Rectal smooth muscle tissue (tissue), 1 donor: ENCODE data around the gene FCN3.
A peak's percentile ranks its signal among the peaks of the same experiment; 100 is the strongest.
"Not testable (repeated sequence)": the region's sequence is repeated elsewhere in the genome, so short reads cannot be mapped to it uniquely, and the experiment has no call there.

Experiments used
- H3K27ac ChIP-seq: one replicate; pipeline ENCODE4 v1.7.0; 2013; ENCODE audit warnings: low read depth, low read length, inconsistent platforms
- H3K27me3 ChIP-seq: one replicate; pipeline ENCODE4 v1.7.0; 2013; ENCODE audit warnings: low read length; ENCODE audit not compliant: control insufficient read depth, insufficient read depth
- H3K36me3 ChIP-seq: one replicate; pipeline ENCODE4 v1.7.0; 2013; ENCODE audit warnings: low read length; ENCODE audit not compliant: control insufficient read depth, insufficient read depth
- H3K4me1 ChIP-seq: one replicate; pipeline ENCODE4 v1.7.0; 2013; ENCODE audit warnings: low read length; ENCODE audit not compliant: control insufficient read depth, insufficient read depth
- H3K4me3 ChIP-seq: one replicate; pipeline ENCODE4 v1.7.0; 2013; ENCODE audit warnings: low read length
- H3K9ac ChIP-seq: one replicate; pipeline ENCODE4 v1.7.0; 2013; ENCODE audit warnings: low read length

Gene FCN3

DNA sequence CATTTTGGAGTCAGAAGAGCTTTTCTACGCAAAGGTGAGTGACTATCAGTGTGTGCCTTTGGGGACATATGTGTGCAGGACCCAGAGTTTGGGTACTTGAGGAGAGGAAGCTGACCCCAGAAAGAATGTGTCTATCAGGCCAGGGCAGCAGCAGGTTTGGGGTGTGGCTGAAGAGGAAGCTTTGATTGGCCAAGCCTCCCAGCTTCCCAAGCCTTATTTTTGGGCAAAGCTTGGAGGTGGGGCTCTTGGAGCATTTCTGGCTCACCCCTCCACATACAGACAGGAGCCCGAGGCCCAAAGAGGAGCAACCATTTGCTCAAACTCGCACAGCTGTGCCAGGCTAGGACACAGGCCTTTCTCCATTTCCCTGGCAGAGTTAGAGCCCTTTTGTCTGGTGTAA lies 22.5 kb upstream of the FCN3 start:
- peaks cover 3% of the 10 kb centered on the region for H3K4me1 ChIP-seq
- no peaks in the 10 kb centered on the region for H3K27me3 ChIP-seq
- H3K9ac ChIP-seq: no peak overlapping the region
- no peak overlapping the region for H3K4me3 ChIP-seq
- no peak overlapping the region for H3K27ac ChIP-seq
- H3K36me3 ChIP-seq: no peaks in the 10 kb centered on the region

DNA sequence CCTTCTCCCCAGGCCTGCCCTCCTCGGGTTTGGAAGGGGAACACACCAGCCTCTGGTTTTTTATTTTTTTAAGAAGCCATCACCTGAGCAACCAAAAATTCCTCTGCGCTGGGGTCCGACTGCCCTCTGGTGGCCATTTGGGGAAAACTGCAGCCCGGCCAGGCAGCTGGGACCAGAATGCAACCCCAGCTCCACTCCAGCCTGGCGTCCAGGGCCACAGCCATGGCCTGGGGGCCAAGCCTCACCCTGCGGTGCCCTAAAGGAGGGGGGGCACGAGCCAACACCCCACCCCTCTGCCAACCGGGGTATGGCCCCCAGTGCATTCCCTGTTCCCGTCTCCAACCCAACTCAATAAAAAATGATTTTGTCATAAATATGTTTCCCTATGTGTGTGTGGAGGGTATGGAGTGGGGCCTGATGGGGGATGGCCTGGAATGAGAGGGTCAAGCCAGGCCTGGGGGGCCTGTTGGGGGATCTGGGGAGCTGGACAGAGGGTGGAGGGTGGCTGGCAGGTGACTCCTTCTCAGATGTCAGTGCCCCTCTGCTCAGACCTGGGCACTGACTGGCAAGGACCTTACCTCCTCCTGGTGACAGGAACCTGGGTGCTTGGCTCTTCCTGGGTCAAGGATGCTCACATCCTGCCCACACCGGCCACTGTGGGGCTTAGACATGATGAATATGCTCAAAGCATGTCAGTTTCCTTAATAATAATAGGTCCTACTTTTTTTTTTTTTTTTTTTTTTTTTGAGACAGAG lies 21.0 kb upstream of the FCN3 start:
- Histone ChIP-seq H3K4me1 (peaks cover 10% of the 10 kb centered on the region), H3K9ac (no peak overlapping the region), H3K27ac (no peak overlapping the region), H3K36me3 (no peaks in the 10 kb centered on the region), H3K4me3 (no peak overlapping the region), H3K27me3 (no peaks in the 10 kb centered on the region)

DNA sequence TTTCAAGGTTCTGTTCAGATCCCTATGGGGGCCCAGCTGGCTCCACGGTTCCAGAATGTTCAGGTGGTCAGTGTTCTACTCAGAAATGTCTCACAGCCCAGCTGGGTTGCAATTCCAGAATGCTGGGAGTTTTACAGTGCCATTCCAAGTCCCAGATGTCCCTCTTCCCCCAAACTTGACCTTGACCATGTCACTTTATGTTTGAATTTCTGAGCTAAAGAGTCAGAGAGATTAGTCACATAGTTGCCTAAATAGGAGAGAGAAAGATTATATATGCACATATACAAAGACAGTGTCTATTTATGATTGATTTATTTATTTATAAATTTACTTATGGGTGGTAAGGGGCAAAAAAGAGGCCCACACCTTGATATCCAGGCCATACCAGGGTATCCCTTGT lies 20.3 kb upstream of the FCN3 start:
- Histone ChIP-seq H3K9ac (no peak overlapping the region), H3K4me3 (no peak overlapping the region), H3K4me1 (peaks cover 10% of the 10 kb centered on the region), H3K36me3 (no peaks in the 10 kb centered on the region), H3K27ac (no peak overlapping the region), H3K27me3 (no peaks in the 10 kb centered on the region)

DNA sequence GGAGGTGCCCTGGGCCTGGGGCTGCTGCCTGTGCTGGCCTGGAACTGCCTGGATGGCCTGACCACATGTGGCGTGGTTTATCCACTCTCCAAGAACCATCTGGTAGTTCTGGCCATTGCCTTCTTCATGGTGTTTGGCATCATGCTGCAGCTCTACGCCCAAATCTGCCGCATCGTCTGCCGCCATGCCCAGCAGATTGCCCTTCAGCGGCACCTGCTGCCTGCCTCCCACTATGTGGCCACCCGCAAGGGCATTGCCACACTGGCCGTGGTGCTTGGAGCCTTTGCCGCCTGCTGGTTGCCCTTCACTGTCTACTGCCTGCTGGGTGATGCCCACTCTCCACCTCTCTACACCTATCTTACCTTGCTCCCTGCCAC lies 19.6 kb upstream of the FCN3 start:
- Histone ChIP-seq H3K27ac (no peak overlapping the region), H3K27me3 (no peaks in the 10 kb centered on the region), H3K9ac (no peak overlapping the region), H3K36me3 (no peaks in the 10 kb centered on the region), H3K4me3 (no peak overlapping the region), H3K4me1 (peaks cover 9% of the 10 kb centered on the region)

DNA sequence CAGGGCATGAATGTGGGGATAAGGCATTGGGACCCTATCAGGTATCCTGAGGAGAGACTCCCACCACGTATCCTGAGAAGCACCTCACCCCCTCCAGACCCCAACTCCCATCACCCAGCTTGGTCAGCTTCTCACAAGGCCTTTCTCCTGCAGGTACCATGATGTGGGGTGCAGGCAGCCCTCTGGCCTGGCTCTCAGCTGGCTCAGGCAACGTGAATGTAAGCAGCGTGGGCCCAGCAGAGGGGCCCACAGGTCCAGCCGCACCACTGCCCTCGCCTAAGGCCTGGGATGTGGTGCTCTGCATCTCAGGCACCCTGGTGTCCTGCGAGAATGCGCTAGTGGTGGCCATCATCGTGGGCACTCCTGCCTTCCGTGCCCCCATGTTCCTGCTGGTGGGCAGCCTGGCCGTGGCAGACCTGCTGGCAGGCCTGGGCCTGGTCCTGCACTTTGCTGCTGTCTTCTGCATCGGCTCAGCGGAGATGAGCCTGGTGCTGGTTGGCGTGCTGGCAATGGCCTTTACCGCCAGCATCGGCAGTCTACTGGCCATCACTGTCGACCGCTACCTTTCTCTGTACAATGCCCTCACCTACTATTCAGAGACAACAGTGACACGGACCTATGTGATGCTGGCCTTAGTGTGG lies 19.1 kb upstream of the FCN3 start:
- no peaks in the 10 kb centered on the region for H3K36me3 ChIP-seq
- no peak overlapping the region for H3K4me3 ChIP-seq
- H3K27me3 ChIP-seq: no peaks in the 10 kb centered on the region
- H3K27ac ChIP-seq: no peak overlapping the region
- H3K4me1 ChIP-seq: peaks cover 8% of the 10 kb centered on the region
- H3K9ac ChIP-seq: no peak overlapping the region

DNA sequence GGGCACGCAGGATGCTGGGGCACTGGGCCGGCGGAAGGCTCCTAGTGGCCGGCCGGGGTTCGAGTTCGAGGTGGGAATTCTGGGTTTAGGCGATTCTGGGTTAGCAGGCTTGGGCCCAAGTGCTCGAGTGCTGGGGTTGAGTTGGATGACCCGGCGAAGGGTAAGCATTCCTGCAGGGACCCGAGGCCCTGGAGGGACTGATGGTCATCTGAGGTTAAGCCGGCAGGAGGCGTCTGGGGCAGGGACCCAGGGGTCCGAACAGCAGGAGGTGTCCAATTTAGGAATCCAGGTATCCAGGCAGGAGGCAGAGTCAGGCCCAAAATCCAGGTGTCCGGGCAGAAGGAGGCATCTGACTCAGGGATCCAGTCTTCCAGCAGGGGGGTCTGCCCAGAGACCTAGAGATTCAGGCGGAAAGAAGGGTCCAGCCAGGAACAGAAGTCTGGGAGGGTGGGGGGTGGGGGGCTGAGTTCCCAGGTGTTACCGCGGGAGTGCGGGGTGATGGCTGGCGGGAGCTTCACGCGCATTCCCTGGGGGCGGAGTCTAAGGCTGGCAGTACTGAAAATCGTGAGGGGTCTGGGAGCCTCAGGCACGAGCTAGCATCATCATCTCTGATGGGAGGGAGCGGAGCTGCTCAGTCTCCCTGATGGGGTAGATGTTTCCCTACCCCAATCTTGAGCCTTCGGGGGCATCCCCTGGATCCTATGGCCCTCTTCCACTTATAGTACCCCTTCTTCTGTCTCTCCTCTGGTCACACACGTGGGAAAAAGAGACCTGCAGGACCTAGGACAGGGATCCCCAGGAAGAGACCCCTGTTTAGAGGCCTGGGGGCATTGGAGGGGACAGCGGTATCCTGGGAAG lies 18.4 kb upstream of the FCN3 start:
- H3K36me3 ChIP-seq: no peaks in the 10 kb centered on the region
- H3K27ac ChIP-seq: no peak overlapping the region
- peak overlapping the region; percentile 53 for H3K4me3 ChIP-seq
- H3K4me1 ChIP-seq: peaks cover 8% of the 10 kb centered on the region
- H3K27me3 ChIP-seq: no peaks in the 10 kb centered on the region
- no peak overlapping the region for H3K9ac ChIP-seq

DNA sequence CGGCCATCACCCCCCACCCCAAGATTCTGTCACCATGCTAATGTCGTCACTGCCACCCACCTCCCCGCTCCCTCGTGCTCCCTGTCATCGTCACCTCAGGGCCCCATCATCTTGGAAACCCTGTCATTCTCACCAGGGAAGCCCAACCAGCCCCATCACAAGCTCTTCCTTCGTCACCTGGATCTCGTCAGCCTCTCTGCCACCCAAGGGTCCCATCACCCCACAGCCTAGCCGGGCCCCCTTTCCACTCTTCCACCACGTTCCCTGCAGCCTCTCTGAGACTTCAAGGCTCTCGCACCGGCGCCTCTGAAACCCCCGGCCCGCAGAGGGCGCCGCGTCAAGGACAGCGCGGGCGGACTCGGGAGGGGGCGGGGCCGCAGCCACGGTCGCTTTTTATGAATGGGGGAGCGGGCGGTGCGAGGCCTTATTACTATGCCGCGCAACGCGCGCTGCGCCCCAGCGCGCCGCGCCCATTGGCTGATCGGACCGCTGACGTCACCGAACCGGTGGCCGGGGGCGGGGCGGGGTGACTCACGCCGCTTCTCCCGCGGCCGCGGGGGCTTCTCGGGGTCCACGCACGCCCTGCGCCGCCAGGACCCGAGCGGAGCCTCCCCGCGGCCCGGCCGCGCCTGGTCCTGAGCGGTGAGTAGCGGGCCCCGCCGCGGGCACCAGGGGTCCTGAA lies 17.6 kb upstream of the FCN3 start, which contains the start of gene GPR3:
Gene GPR3 (plus strand): TSS at position 527 of the 682 bp plus-strand sequence. CDS start 1,177 bp downstream, outside the sequence.
- no peaks in the 10 kb centered on the region for H3K36me3 ChIP-seq
- no peaks in the 10 kb centered on the region for H3K27me3 ChIP-seq
- no peak within 1 kb of the TSS for H3K9ac ChIP-seq
- peaks cover 8% of the 10 kb centered on the region for H3K4me1 ChIP-seq
- peak within 1 kb of the TSS; percentile 65 for H3K4me3 ChIP-seq
- no peak within 1 kb of the TSS for H3K27ac ChIP-seq

DNA sequence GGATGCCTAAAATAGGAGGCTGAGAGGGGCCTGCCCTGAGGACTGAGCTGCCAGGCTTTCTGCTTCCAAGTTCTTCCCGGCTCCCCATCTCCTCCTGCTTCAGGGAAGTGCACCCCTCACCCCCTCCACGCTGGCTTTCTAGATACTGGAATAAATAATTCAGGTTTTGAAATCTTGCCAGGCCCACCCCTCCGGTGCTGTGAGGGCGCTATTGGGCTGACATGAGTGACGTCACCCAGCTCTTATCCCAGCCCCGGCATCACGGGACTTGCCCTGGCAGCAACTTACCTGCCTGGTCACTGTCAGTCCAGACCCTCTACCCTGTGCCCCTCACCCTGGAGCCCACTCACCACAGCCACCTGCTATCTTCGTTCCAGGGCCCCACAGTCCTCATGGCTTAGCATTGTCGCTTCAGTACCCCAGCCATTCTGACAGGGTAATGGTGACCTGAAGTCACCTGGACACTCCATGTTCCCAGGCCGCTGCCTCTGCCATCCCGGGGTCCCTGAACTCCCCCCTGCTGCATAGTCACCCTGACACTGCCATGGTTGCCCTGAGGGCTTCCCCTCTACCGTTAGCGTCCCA lies 17.0 kb upstream of the FCN3 start:
- H3K9ac ChIP-seq: no peak overlapping the region
- H3K27ac ChIP-seq: no peak overlapping the region
- peak overlapping the region; percentile 65 for H3K4me3 ChIP-seq
- H3K4me1 ChIP-seq: peaks cover 8% of the 10 kb centered on the region
- H3K27me3 ChIP-seq: no peaks in the 10 kb centered on the region
- H3K36me3 ChIP-seq: no peaks in the 10 kb centered on the region

DNA sequence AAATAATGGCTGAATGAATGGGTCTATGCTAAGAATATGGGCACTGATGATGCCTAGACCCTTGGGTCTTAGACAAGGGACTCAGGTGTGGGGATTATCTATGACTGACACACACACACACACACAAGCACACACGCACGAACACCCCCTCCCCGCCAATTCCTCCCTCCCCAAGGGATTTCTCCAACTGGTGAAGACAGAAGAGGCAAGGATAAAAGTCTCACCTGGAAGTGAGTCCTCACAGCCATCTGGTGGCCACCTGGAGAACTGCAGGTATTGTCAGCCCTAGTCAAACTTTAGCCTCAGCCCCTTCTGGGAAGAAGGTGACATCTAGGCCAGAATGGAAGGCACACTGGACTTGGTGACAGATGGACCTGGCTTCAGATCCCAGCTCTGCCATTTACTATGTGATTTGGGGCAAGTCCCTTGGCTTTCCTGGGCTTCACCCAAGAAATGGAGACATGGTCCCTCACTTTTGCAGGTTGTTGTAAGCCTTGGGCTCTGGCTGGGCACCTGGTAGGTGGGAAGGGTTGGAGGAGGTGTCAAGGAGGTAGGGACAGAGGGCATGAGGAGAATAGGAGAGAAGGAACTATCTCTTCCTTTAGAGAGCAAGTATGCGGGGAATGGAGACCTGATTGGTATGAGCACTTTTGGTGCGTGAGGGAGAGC lies 13.8 kb upstream of the FCN3 start:
- Histone ChIP-seq H3K4me3 (no peak overlapping the region), H3K27ac (no peak overlapping the region), H3K36me3 (no peaks in the 10 kb centered on the region), H3K9ac (no peak overlapping the region), H3K4me1 (peaks cover 8% of the 10 kb centered on the region), H3K27me3 (peaks cover 4% of the 10 kb centered on the region)

DNA sequence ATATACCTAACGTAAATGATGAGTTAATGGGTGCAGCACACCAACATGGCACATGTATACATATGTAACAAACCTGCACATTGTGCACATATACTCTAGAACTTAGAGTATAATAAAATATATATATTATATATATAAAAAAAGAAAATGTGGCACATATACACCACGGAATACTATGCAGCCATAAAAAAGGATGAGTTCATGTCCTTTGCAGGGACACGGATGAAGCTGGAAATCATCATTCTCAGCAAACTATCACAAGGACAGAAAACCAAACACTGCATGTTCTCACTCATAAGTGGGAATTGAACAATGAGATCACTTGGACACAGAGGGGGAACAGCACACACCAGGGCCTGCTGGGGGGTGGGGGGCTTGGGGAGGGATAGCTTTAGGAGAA lies 10.2 kb upstream of the FCN3 start:
- H3K27ac ChIP-seq, H3K4me3 ChIP-seq, H3K4me1 ChIP-seq, H3K36me3 ChIP-seq, H3K27me3 ChIP-seq, H3K9ac ChIP-seq: not testable (repeated sequence)

DNA sequence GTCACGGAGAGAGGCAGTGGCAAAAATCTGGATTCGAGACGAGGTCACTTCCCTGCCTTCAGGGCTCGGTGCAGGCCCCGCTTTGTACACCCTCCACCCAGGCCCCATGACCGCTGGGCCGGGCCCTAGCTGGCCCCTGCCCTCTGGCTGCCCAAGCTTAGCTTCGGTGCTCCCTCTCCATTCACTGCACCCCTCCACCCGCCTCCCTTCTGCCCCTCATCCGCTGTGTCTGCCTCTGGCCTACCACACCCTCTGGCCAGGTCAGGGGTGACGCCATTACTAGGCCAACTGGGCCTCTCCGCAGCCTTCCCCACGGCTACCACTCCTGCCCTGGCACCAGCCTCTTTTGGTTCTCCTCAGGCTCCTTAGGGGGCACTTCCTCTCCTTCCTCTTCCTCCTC lies 9.0 kb upstream of the FCN3 start:
- Histone ChIP-seq H3K36me3 (no peaks in the 10 kb centered on the region), H3K27me3 (peaks cover 6% of the 10 kb centered on the region), H3K4me3 (no peak overlapping the region), H3K9ac (no peak overlapping the region), H3K27ac (no peak overlapping the region), H3K4me1 (no peaks in the 10 kb centered on the region)
